SK-MEL-5 (cell line): Measurements from ENCODE around the gene MTA2. TPM values are rescaled to one million over a fixed set of nuclear protein-coding genes. Genes with fewer than 3 reads are reported as not detected.
A peak's percentile ranks its signal among the peaks of the same experiment; 100 is the strongest.
"Not testable (repeated sequence)": the region's sequence is repeated elsewhere in the genome, so short reads cannot be mapped to it uniquely, and the experiment has no call there.

Experiments used
- DNase-seq: peaks from one replicate; pipeline ENCODE4 v3.0.0-alpha.2; 2016; ENCODE audit warnings: low read depth, low spot score
- in situ Hi-C: cut with HindIII; loops from 2 replicates; pipeline ENCODE4 v1.10.0; 2016; ENCODE audit warnings: low sequenced_read_pairs, high pct_unique_total_duplicates, low pct_unique_long_range_greater_than_20kb
- total RNA-seq: library from RNA; depleted of rRNA; stranded (reverse); fragments of >200 nt; shearing (Covaris generic); gene quantifications from 2 replicates; pipeline ENCODE4 v1.2.3, GENCODE V29; 2014

Gene MTA2
- total RNA-seq, 1 experiment from 2014 or later = 56.3 TPM

GRCh38 chr11:62600367-62601121 is 1.1 kb downstream of the MTA2 start:
- in situ Hi-C loops = no loop called here

GRCh38 chr11:62599901-62600300 is 1.8 kb downstream of the MTA2 start:
- in situ Hi-C loops = no loop called here
- DNase-seq = no peak

More at GRCh38 chr11:62600367-62601121, 1.1 kb downstream of the MTA2 start:
- DNase-seq = no peak

GRCh38 chr11:62599069-62599696 is 2.5 kb downstream of the MTA2 start:
- DNase-seq = peak; percentile 97
- in situ Hi-C loops = no loop called here

- in situ Hi-C loops = no loop called here
- DNase-seq = no peak
Observed at GRCh38 chr11:62595124-62595523, 6.5 kb downstream of the MTA2 start.

- peak; percentile 81 for DNase-seq
- in situ Hi-C loops = no loop called here
Observed at GRCh38 chr11:62593434-62594044, 8.1 kb downstream of the MTA2 start.

GRCh38 chr11:62592989-62593421 is 8.7 kb downstream of the MTA2 start:
- in situ Hi-C loops = no loop called here
- DNase-seq = no peak

- no peak for DNase-seq
- in situ Hi-C loops = no loop called here
Observed at GRCh38 chr11:62592146-62592815, 9.4 kb downstream of the MTA2 start.

- in situ Hi-C loops = no loop called here
- peak; percentile 97 for DNase-seq
Observed at GRCh38 chr11:62591448-62592145, 10.1 kb downstream of the MTA2 start, which contains the start of gene TUT1. Gene TUT1, minus strand, starts transcription at chr11:62591523. Its CDS starts 38 bp downstream, at chr11:62591485.

- no peak for DNase-seq
- in situ Hi-C loops = no loop called here
Observed at GRCh38 chr11:62588966-62589637, 12.6 kb downstream of the MTA2 start.

- DNase-seq, in situ Hi-C loops: not testable (repeated sequence)
Observed at GRCh38 chr11:62585356-62585755, 16.3 kb downstream of the MTA2 start.

GRCh38 chr11:62581735-62582134 is 19.9 kb downstream of the MTA2 start:
- in situ Hi-C loops, DNase-seq: not testable (repeated sequence)

GRCh38 chr11:62580959-62581715 is 20.5 kb downstream of the MTA2 start:
- DNase-seq = no peak
- in situ Hi-C loops = no loop called here

GRCh38 chr11:62579252-62579651 is 22.4 kb downstream of the MTA2 start:
- in situ Hi-C loops = no loop called here
- no peak for DNase-seq

GRCh38 chr11:62578541-62578940 is 23.1 kb downstream of the MTA2 start:
- in situ Hi-C loops = no loop called here
- DNase-seq = no peak

- no peak for DNase-seq
- in situ Hi-C loops = no loop called here
Observed at GRCh38 chr11:62577046-62577714, 24.5 kb downstream of the MTA2 start.

- in situ Hi-C loops = no loop called here
Observed at GRCh38 chr11:62575837-62576236, 25.8 kb downstream of the MTA2 start.

More at GRCh38 chr11:62575837-62576236, 25.8 kb downstream of the MTA2 start:
- DNase-seq = no peak
